Thyroid gland (tissue), 4 donors: ENCODE data around the gene RASL12.

Source experiments
- POLR2A ChIP-seq, 2 donors: fragments of 450-650 bp; IDR thresholded peaks; one replicate each; pipeline ENCODE4 v1.6.1; 2017; ENCODE audit warnings: antibody characterized with exemption in 2 of 2, mild to moderate bottlenecking in 2 of 2, moderate library complexity in 1 of 2
- TF ChIP-seq, protein P1 (sequence below), 6 experiments: fragments of 200-600 bp in 3 of 6; fragments of 450-650 bp in 3 of 6; sonication (generic) in 3 of 6; IDR thresholded peaks; one replicate each; pipeline ENCODE4 v1.5.1; 2016 to 2019; ENCODE audit warnings: antibody characterized with exemption in 6 of 6, mild to moderate bottlenecking in 2 of 6, inconsistent platforms in 1 of 6, moderate library complexity in 1 of 6

DNA sequence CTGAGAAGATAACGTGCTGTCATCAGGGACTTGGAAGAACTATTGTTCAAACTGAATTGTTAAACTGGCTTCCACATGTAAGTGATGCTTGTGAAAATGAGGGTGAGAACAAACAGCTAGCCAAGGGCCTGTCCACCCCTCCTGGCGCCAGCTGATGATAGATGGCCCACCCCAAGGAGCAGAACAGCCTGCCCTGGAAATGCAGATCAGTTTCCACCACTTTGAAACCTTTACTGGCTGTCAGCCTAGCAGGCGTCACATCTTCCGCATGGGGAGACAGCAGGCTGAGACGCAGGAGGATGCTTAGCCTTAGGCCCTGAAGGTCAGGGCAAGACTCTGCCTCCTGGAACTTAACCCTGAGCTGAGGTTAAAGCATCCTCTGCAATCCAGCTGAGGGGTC is 29.0 kb downstream of the RASL12 start:
- no peak for TF ChIP-seq POLR2A (IDR thresholded peaks at IDR 0.05)
- TF ChIP-seq, protein P1, sequence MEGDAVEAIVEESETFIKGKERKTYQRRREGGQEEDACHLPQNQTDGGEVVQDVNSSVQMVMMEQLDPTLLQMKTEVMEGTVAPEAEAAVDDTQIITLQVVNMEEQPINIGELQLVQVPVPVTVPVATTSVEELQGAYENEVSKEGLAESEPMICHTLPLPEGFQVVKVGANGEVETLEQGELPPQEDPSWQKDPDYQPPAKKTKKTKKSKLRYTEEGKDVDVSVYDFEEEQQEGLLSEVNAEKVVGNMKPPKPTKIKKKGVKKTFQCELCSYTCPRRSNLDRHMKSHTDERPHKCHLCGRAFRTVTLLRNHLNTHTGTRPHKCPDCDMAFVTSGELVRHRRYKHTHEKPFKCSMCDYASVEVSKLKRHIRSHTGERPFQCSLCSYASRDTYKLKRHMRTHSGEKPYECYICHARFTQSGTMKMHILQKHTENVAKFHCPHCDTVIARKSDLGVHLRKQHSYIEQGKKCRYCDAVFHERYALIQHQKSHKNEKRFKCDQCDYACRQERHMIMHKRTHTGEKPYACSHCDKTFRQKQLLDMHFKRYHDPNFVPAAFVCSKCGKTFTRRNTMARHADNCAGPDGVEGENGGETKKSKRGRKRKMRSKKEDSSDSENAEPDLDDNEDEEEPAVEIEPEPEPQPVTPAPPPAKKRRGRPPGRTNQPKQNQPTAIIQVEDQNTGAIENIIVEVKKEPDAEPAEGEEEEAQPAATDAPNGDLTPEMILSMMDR (IDR thresholded peaks at IDR 0.05) = no peak
